Gastroesophageal sphincter (tissue), 3 donors: ENCODE data around the gene PHPT1.

Source experiments
- POLR2A ChIP-seq, 2 donors: fragments of 450-650 bp; IDR thresholded peaks; one replicate each; pipeline ENCODE4 v1.6.1; 2017; ENCODE audit warnings: antibody characterized with exemption in 2 of 2, mild to moderate bottlenecking in 2 of 2, moderate library complexity in 1 of 2
- TF ChIP-seq, protein P1 (sequence below), 4 experiments: fragments of 200-600 bp in 2 of 4; fragments of 450-650 bp in 2 of 4; sonication (generic) in 1 of 4; IDR thresholded peaks; one replicate each; pipeline ENCODE4 v1.5.1; 2017 to 2019; ENCODE audit warnings: antibody characterized with exemption in 4 of 4, mild to moderate bottlenecking in 2 of 4, moderate library complexity in 2 of 4

DNA sequence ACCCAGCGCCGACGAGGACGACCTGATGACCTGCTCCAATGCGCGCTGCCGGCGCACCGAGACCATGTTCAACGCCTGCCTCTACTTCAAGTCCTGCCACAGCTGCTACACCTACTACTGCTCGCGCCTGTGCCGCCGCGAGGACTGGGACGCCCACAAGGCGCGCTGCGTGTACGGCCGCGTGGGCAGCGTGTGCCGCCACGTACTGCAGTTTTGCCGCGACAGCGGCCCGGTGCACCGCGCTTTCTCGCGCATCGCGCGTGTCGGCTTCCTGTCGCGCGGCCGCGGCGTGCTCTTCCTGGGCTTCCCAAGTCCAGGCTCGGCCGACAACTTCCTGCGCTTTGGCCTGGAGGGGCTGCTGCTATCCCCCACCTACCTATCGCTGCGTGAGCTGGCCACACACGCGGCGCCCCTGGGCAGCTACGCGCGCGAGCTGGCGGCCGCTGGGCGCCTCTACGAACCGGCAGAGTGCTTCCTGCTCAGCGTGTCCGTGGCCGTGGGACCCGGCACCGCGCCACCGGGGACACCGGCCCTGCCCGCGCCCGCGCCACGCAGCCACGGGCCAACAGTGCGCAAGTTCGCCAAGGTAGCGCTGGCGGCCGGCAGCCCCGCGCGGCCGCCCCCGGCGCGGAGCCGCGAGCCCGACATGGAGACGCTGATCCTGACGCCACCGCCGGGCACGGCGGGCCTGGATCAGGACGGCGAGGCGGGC lies 2.7 kb upstream of the PHPT1 start:
- TF ChIP-seq POLR2A (IDR thresholded peaks at IDR 0.05) = no peak
- TF ChIP-seq, protein P1, sequence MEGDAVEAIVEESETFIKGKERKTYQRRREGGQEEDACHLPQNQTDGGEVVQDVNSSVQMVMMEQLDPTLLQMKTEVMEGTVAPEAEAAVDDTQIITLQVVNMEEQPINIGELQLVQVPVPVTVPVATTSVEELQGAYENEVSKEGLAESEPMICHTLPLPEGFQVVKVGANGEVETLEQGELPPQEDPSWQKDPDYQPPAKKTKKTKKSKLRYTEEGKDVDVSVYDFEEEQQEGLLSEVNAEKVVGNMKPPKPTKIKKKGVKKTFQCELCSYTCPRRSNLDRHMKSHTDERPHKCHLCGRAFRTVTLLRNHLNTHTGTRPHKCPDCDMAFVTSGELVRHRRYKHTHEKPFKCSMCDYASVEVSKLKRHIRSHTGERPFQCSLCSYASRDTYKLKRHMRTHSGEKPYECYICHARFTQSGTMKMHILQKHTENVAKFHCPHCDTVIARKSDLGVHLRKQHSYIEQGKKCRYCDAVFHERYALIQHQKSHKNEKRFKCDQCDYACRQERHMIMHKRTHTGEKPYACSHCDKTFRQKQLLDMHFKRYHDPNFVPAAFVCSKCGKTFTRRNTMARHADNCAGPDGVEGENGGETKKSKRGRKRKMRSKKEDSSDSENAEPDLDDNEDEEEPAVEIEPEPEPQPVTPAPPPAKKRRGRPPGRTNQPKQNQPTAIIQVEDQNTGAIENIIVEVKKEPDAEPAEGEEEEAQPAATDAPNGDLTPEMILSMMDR (IDR thresholded peaks at IDR 0.05) = no peak
